ENCODE results near the gene TEX13D.
A peak's percentile ranks its signal among the peaks of the same experiment; 100 is the strongest.
"Not testable (repeated sequence)": the region's sequence is repeated elsewhere in the genome, so short reads cannot be mapped to it uniquely, and the experiment has no call there.

The TEX13D gene

DNA sequence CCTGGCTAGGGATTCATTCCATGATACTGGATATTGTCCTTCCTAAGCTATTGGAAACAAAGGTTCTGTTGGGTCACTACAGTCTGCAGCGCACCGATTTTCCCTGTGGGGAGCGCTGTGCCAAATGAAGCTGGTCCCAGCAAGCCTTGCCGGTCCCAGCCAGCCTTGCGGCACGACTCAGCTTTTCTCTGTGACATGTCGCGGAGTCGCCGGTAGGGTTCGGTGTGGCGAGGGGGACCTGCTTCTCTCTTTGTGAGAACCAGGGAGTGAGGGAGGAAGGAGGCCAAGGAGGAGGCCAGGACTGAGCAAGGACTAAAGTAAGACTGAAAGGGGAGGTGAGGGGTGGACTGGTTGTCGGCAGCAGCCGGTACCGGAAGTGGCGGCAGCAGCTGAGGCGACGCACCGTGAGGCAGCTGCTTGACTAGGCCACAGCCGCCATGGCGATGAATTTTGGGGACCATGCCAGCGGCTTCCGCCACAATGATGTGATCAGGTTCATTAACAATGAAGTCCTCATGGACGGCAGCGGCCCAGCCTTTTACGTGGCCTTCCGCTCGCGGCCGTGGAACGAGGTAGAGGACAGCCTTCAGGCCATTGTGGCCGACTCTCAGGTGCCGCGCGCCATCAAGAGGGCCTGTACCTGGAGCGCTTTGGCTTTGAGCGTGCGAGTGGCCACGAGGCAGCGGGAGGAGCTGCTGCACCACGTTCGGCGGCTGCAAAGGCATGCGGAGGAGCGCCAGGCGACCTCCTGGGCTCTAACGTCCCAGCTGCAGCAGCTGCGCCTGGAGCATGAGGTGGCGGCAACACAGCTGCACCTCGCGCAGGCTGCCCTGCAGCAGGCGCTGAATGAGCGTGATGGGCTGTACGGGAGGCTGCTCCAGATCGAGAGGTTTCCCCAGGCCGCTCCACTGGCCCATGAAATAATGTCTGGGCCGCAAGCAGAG, at the start of gene TEX13D:
Gene TEX13D, plus strand, starts transcription at position 180 of the 944 bp plus-strand sequence. Its CDS starts 258 bp downstream, at position 438.
- no peak for DNase-seq

DNA sequence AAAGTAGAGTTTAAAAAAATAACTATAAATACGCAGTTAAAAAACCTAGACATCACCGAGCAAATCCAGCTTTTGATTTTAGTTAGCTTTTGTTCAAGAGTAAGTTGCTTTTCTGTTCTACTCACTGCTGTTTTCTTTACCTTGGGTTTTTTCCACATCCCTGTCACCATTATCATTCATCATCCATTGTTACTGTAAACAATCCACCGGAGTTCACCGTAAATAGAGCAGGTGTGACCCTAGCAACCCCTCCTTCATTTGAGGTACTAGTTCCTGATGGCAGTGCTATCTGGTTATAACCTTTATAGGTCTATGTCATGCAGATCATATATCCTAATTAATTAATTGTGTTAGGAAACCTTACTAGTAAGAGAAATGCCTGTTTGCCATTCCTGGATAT, 43.0 kb upstream of the TEX13D start:
- no peak for DNase-seq

DNA sequence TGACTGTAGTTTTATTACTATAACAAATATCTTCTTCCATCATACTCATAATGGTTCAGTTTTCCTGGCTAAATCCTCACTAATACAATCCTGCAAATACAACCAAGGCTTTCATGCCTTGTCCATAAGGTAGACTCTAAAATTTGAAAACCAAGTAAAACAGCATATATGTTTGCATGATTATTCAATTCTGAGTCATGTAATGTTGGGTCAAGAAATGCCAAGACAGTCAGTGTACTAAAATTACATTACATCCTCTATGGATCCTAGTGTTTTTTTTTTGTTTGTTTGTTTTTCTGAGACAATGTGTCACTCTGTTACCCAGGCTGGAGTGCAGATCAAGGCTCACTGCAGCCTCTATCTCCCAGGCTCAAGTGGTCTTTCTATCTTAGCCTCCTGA, 38.6 kb upstream of the TEX13D start:
- DNase-seq: no peak

DNA sequence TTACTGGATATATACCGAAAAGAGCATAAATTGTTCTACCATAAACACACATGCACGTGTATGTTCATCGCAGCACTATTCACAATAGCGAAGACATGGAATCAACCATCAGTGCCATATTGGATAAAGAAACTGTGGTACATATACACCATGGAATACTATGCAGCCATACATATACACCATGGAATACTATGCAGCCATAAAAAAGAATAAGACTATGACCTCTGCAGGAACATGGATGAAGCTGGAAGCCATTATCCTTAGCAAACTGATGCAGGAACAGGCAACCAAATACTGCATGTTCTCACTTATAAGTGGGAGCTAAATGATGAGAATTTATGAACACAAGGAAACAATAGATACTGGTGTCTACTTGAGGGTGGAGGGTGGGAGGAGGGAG, 33.1 kb upstream of the TEX13D start:
- not testable (repeated sequence) for DNase-seq

DNA sequence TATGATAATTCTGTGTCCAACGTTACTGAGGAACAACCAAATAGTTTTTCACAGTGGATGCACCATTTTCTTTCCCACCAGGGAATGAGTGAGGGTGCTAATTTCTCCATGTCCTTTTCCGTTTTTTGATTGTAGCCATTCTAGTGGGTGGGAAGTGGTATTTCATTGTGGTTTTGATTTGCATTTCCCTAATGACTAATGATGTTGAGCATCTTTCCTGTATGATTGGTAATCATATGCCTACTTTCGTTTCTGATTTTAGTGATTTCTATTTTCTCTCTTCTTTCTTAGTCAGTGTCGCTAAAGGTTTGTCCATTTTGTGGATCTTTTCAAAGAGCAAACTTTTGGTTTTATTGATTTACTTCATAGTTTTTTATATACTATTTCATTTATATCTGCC, 32.1 kb upstream of the TEX13D start:
- no peak for DNase-seq

DNA sequence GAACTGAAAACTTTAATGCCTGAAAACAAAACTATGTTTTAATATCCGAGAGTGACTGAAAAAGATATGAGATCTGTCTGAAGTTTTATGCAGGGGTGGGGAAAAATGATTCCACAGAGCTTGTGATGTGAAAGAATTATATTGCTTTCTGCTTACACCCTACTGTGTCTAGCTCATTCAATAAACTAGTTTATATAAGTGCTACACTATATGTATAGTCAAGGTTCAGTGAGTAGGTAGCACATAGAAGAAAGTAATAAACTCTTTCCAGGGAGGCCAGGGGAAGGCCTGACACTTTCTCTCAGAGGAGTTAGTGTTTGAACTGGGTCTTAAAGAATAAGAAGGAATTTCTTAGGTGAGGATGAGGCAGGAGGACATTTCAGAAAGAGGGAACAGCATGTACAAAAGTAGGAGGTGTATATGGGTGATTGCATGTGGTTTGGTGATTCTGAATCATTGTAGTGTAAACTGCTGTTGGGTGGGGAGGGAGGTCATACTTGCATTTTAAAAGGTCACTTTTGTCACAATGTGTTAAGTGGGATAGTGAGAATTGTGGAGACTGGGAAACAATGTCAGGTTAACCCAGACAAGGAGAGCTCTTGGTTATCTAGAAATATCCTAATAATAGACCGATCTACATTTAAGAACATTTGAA, 25.1 kb upstream of the TEX13D start:
- DNase-seq: no peak

DNA sequence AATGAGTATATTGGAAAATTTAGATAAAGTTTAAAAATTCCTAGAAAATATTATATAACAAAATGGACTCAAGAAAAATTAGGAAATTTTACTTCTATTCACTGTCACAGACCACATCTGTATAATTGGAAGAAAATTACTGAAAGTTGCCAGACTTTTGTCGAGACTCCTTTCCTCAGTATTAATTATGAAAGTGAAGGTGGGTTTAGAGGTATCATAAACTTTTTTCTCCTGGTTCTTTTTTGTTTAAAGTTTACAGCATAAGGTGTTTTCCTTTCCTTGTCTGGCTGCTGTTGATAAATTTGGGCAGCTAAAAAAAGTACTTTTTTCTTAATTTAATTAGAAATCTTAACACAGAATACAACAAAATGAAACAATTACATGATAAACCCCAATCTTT, 6.7 kb upstream of the TEX13D start:
- no peak for DNase-seq

DNA sequence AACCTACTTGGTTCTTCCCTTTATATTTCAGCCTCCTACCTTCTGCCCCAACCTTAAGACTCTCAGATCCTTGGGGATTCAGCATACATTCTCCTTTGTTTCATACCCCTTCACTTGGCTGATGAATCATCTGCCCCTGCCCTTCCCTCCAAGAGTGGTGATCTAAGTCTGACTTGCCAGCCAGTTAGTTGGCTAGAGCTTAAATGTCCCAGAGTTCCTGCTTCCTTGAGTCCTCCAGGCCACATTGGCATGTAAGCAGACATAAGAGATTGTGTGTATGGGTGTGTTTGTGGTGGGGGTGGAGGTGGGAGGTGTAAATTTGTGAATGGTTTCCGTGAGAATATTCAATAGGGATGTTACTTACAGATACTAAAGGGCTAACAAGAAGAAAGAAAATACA, 3.7 kb upstream of the TEX13D start:
- DNase-seq: no peak

DNA sequence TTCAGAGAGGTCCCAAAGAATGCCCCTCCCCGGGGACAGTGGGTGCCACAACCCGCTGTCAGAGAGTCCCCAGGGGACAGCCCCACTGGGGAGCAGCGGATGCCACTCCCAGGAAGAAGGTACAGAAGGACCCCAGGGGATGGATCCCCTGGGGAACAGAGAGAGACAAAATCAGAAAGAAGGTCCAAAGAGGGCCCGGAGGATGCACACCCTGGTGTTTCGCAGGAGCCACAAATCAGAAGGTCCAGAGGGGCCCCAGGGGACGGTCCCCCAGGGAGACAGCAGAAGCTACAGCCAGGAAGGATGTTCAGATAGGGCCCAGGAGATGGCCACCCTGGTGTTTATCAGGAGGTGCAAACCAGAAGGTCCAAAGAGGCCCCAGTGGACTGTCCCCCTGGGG, 1.4 kb downstream of the TEX13D start:
- no peak for DNase-seq

DNA sequence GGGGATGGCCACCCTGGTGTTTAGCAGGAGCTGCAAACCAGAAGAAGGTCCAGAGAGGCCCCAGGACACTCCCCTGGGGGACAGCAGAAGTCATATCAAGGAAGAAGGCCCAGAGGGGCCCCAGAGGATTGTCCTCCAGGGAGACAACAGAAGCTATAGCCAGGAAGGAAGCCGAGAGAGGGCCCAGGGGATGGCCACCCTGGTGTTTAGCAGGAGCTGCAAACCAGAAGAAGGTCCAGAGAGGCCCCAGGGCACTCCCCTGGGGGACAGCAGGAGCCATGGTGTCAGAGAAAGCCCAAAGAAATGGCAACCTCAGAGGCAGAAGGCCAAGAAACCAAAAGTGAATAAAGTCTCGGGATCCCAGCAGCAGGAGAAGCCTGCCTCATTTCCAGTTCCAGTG, 2.1 kb downstream of the TEX13D start:
- DNase-seq: not testable (repeated sequence)

DNA sequence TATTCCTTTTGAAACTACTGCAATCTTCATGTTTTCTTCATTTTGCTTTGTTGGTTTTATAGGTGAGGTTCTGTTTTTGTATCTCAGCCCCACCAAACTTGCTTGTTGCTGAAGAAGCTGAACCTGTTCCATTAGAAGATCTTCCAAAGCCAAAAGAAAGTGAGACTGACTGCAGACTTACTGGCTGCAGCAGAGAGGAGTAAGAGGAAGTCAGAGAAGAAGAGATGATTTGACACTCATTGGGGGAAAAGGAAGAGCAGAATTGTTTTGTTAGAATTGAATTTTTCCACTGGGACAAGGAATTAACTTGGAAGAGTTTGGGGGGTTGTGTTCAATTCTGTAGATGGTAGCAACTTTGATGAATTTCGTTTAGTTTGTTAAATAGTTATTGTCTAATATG, 3.1 kb downstream of the TEX13D start:
- no peak for DNase-seq

DNA sequence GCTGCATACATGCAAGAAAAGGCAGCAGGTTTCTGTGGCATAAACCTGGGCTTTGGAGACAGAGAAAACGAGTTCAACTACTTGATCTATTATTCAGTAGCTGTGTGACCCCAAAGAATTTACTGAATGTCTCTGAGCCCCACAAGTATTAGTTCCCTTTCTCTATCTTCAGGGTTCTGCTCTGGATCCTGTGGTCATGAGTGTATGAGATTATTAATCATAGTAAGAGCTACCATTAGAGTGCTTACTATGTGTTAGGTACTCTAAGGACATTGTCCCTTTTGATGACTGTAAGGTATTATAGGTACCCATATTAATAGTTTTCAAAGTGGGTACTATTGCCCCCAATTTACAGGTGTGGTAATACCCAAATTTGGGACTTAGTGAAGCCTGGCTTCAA, 5.5 kb downstream of the TEX13D start:
- no peak for DNase-seq

DNA sequence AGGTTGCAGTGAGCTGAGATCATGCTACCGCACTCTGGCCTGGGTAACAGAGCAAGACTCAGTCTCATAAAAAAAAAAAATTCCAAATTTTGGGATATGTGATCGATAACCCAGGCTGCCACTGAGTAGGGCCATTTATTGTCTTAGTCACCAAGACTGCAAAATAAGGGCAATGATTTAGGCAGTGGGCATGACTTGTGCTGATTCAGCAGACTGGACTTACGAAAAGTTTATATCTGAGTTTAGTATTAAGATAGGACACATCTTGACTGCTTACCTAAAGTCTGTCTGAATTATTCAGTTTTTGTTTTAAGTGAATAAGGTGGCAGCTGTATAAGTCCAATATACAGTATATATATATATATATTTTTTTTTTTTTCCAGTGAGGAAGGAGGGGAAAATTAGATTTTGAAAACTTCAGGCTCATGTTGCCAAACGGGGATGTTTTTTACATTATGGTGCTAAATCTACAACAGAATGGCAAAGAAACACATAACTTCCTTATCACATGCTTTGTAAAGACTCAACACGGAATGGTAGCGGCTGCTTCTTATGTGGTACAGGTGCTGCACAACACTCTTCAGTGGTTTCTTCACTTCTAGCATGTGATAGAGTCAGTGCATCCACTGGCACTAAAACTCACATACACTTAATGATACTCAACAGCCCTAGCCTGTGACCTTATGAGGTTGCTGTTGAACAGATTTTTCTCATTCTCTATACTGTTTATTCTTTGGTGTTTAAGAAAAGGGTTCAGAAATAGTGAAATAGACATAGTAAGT, 6.5 kb downstream of the TEX13D start:
- DNase-seq: no peak

DNA sequence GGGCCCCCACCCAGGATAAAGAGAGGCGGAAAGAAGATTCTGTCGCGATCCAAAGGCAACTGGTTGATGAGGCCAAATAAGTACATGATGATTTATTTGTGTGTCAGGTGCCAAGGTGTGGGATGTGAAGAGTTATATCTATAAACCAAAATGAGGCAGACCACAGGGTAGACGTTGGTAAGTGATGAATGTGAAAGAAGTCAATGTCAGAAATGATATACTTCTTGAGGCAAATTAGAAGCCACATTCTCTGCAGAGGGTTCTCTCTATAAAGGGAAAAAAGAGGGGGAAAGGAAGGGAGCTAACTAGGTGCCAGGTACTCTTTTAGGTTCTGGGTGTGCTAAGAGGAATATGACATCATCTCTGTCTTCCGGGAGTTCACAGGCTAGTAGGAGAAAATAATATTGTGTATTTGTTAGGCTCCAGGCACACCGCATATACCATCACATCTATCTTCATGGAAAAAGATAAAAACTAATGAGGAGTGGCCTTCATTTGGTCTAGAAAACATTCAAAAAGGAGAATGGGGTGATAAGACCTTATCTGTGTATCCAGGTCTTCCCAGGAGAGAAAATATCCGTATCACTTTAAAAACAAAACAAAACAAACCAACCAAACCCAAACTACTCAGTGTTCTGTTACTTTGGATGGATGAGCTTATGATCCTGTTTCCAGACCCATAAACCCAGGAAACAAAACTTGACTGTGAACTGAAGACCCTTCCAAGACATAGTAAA, 9.1 kb downstream of the TEX13D start:
- no peak for DNase-seq

DNA sequence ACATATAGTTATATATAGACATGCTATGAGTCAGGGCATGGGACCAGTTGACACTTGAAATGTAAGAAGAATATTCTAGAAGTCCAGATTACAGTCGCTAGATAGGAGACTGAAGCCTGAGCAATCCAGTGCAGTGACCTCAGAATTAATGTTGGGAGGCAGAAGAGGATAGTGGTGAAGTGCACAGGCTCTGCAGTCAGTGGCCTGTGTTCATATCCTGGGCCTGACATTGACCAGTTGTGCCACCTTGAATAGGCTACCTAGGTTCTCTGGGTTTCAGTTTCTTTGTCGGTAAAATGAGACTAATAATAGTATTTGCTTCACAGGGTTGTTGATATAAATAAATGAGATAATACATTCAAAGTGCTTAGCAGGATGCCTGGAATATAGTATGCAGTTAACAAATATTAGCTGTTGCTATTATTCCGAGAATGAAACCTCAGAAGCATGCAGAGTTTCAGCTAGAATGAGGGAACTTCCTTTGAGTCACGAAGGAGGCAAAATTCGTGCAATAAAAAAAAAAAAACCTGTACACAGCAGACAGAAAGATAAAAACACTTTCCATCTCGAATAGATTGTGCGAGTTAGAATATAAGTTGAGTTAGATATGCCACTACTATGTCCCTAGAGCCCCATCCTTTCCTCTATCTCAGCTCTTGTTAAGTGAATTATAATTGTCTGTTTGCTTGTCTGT, 9.9 kb downstream of the TEX13D start:
- no peak for DNase-seq

DNA sequence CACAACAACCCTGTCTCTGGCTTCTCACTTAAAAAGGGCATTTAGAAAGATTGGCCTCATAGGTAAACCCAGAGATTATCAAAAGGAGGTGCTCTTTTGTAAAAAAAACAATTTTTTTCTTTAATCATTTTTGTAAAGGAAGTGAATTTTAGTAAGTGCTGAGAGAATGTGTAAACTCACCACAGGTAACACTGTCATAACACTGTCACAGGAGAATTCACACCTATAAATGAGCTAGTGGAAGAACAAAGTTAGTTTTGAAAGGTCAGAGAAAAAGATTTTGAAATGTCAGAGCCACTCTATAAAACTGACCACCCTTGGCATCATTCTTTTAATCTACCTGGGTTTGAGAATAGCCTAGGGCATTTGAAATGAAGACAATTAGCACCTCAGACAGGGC, 10.6 kb downstream of the TEX13D start:
- DNase-seq: no peak

DNA sequence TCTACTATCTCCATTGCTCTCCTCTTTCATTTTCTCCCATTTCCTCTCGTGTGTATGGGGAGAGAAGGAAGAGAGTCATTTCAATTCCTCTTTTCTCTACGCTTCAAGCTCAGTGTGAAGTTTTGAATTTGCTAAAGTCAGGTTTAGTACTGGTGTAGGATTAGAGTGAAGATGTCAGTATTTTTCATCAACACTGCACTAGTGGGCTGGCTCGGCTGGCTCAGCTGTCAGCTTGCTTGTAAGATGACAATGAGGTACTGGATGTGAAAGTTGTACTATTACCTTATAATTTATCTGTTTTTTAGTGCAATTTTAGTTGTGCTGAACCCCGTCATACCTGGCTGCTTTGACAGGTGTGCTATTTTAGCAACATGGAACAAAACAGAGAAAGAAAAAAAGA, 11.8 kb downstream of the TEX13D start:
- no peak for DNase-seq

DNA sequence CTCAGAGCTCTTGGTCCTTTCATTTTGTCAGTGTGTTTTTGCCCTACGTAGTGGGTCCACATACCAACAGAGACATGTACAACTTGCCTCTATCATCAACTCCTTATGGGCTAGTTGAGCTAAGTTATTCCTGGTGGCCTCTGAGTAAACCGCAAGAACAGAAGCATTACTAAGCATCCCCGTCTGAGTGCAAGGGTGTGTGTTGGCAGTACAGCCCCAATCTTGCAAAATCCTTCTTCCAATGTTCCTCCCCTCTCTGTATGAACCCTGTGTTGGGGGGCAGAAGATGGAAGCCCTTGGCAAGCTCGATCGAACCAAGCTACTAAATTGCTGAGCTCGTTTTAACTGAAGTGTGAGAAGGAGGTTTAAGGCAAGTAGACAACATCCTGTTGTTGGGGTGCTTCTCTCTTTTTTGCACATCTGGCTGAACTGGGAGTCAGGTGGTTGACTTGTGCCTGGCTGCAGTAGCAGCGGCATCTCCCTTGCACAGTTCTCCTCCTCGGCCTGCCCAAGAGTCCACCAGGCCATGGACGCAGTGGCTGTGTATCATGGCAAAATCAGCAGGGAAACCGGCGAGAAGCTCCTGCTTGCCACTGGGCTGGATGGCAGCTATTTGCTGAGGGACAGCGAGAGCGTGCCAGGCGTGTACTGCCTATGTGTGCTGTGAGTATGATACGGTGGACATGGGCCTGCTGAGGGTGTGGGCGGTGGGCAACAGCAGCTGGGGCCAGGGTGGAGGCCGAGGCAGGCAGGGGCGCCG, 13.8 kb downstream of the TEX13D start, which contains the start of gene SH2D1A:
Gene SH2D1A, plus strand, starts transcription at position 447 of the 760 bp plus-strand sequence. Its CDS starts 80 bp downstream, at position 527.
- DNase-seq: peak; percentile 49 to 54

DNA sequence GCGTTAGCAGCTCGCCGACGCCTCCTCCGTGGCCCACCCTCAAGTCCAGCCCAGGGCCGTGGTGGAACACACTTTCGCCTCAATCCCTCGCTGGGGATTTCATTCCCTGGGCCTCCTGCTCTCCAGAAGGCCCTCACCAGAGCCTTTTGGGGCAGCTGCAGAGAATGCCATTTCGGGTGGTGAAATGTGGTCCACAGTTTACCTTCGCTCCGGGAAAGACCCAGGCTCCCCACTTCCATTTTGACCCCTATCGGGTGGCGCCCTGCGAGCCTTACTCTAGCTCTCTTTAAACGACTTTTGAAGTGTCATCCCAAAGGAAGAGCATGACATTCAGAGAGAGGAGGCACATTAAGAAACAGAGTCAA, 14.4 kb downstream of the TEX13D start:
- DNase-seq: peak; percentile 37 to 41

DNA sequence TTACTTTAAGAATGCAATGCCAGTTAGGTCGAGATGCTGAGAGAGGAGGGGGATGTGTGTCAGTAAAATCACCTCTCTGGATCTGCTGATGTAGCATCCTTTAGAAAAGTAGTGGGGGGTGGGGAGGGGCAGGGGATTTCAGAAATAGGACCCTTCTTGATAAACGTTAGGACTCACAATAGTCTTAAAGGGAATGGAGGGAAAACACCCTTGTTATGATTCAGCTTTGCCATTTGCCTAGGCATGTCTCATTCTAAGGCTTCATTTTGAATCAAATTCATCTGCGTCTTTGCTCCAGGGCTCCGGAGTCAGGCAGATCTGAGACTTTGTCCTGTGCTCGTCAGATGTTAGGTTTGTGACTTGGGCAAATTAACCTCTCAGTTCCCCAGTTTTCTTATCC, 14.8 kb downstream of the TEX13D start:
- peak; percentile 41 to 46 for DNase-seq

DNA sequence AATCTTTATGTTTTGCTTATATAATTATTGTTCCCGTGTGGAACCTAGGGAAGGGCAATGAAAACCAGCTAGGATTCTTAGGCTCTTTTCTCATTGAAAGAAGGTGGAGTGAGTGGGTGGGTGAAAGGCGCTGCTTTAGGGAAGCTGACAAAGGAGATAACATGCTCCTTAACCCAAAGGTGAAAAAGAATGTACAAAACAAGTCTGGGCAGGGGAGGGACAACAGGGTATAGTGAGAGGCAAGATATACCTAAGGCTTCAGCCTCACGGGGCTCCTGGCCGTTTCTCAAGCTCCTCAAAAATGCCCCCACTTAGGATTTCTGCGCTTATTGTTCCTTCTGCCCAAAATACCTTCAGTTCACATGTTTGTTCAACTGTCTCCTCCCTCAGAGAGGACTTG, 15.7 kb downstream of the TEX13D start:
- no peak for DNase-seq

Measured in activated T-cell treated with anti-CD3 and anti-CD28 coated beads, Interleukin-2, amount 50 U/mL, for 48 hours (primary cell).